HL-60 (cell line): ENCODE data around the gene HPS3.

Experiments used
- DNase-seq, 2 experiments: peaks; one replicate each; pipeline ENCODE4 v3.0.0-alpha.2; 2010 to 2020; ENCODE audit warnings: low read depth in 1 of 2, low spot score in 1 of 2
- H3K27ac ChIP-seq: fragments of 250-450 bp; sonication (Bioruptor Pico); replicated peaks from 2 replicates; pipeline ENCODE4 v1.5.1; 2020; ENCODE audit warnings: mild to moderate bottlenecking, moderate library complexity
- H3K27me3 ChIP-seq: fragments of 250-450 bp; sonication (Bioruptor Pico); 2 replicates; pipeline ENCODE4 v1.5.1; 2021; ENCODE audit warnings: mild to moderate bottlenecking, moderate library complexity; ENCODE audit not compliant: insufficient read depth, poor library complexity, severe bottlenecking
- H3K4me3 ChIP-seq: replicated peaks from 2 replicates; pipeline ENCODE4 v1.5.1; 2011; ENCODE audit warnings: mild to moderate bottlenecking, control low read depth, low read length; ENCODE audit not compliant: insufficient read depth
- CTCF ChIP-seq: IDR thresholded peaks from one replicate; pipeline ENCODE4 v1.5.1; 2011; ENCODE audit warnings: low read length, control low read depth, inconsistent platforms; ENCODE audit not compliant: insufficient read depth
- GABPA ChIP-seq: IDR thresholded peaks from 2 replicates; pipeline ENCODE4 v1.6.1; 2012; ENCODE audit warnings: low read depth
- POLR2AphosphoS5 ChIP-seq: IDR thresholded peaks from 2 replicates; pipeline ENCODE4 v1.6.1; 2012; ENCODE audit warnings: low read depth
- SPI1 ChIP-seq: IDR thresholded peaks from 2 replicates; pipeline ENCODE4 v1.6.1; 2012; ENCODE audit warnings: low read depth, mild to moderate bottlenecking, borderline replicate concordance
- TF ChIP-seq, protein P1 (sequence below): IDR thresholded peaks from 2 replicates; pipeline ENCODE4 v1.6.1; 2012; ENCODE audit warnings: low read depth; ENCODE audit not compliant: insufficient replicate concordance

The HPS3 gene

DNA sequence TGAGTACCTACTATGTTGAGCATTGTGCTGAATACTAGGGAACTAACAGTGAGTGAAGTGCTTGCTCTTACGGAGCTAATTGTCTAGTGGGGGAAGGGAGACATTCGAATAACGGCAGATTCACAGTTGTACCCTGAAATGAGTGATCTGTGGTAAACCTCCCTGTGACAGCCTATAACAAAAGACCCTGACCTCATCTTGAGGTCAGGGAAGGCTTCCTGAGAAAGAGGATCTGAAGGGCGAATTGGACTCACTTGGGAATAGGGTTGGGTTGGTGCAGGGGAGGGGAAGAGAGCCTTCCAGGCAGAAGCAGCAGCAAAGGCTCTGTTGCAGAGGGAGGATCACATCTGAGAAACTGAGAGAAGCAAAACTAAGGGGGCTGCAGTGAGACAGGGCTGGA, 13.2 kb downstream of the HPS3 start:
- TF ChIP-seq POLR2AphosphoS5 (no peak), SPI1 (no peak), CTCF (no peak), GABPA (no peak)
- TF ChIP-seq, protein P1, sequence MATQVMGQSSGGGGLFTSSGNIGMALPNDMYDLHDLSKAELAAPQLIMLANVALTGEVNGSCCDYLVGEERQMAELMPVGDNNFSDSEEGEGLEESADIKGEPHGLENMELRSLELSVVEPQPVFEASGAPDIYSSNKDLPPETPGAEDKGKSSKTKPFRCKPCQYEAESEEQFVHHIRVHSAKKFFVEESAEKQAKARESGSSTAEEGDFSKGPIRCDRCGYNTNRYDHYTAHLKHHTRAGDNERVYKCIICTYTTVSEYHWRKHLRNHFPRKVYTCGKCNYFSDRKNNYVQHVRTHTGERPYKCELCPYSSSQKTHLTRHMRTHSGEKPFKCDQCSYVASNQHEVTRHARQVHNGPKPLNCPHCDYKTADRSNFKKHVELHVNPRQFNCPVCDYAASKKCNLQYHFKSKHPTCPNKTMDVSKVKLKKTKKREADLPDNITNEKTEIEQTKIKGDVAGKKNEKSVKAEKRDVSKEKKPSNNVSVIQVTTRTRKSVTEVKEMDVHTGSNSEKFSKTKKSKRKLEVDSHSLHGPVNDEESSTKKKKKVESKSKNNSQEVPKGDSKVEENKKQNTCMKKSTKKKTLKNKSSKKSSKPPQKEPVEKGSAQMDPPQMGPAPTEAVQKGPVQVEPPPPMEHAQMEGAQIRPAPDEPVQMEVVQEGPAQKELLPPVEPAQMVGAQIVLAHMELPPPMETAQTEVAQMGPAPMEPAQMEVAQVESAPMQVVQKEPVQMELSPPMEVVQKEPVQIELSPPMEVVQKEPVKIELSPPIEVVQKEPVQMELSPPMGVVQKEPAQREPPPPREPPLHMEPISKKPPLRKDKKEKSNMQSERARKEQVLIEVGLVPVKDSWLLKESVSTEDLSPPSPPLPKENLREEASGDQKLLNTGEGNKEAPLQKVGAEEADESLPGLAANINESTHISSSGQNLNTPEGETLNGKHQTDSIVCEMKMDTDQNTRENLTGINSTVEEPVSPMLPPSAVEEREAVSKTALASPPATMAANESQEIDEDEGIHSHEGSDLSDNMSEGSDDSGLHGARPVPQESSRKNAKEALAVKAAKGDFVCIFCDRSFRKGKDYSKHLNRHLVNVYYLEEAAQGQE: no peak
- no peak overlapping the region for H3K4me3 ChIP-seq
- DNase-seq: no peak
- H3K27ac ChIP-seq: no peak overlapping the region
- H3K27me3 ChIP-seq: no peaks in the 10 kb centered on the region

- DNase-seq: peak in 1 of 2 experiments; percentile 12
- Histone ChIP-seq H3K4me3 (no peak overlapping the region), H3K27ac (no peak overlapping the region), H3K27me3 (no peaks in the 10 kb centered on the region)
- no peak for TF ChIP-seq CTCF
- TF ChIP-seq SPI1: no peak
- TF ChIP-seq, protein P1: no peak
- no peak for TF ChIP-seq POLR2AphosphoS5
- no peak for TF ChIP-seq GABPA
These were observed 15.9 kb downstream of the HPS3 start for GRCh38 chr3:149145356-149145755.

DNA sequence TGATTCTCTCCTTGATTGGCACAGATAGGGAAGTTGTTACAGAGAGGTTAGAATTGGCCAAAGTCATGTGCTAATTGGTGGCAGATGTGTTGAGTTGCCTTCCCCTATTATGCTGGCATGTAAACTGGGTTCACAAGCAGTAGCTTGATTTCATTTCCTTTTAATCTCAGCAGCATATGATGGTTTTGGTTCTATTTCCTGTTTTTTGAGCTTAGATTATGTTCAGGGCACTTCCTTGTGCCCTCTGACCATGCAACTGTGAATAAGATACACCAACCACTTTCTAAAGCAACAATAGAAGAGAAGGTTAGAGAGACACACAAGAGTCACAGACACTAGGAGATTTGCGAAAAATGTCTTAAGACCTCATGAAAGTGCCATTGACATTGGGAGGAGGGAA, 16.5 kb downstream of the HPS3 start:
- peak in 1 of 2 experiments; percentile 54 for DNase-seq
- no peak overlapping the region for H3K27ac ChIP-seq
- no peak overlapping the region for H3K4me3 ChIP-seq
- no peaks in the 10 kb centered on the region for H3K27me3 ChIP-seq
- TF ChIP-seq SPI1: peak; percentile 65
- TF ChIP-seq, protein P1: no peak
- TF ChIP-seq CTCF: no peak
- TF ChIP-seq GABPA: no peak
- no peak for TF ChIP-seq POLR2AphosphoS5
